Tibial nerve (tissue), 4 donors: ENCODE data around the gene TTC12. TPM values are rescaled to one million over a fixed set of nuclear protein-coding genes. Genes with fewer than 3 reads are reported as not detected.

ENCODE experiments used
- DNase-seq, 2 donors: peaks; one replicate each; pipeline ENCODE4 v3.0.0-alpha.2; 2019; ENCODE audit warnings: low spot score in 2 of 2
- H3K27ac ChIP-seq, 4 donors: fragments of 200-600 bp; sonication (generic) in 3 of 4; one replicate each; pipeline ENCODE4 v1.5.1; 2017 to 2019; ENCODE audit warnings: mild to moderate bottlenecking in 1 of 4
- H3K27me3 ChIP-seq, 2 donors: fragments of 200-600 bp; sonication (generic) in 1 of 2; one replicate each; pipeline versions ENCODE4 v1.5.1 to v1.6.0; 2017 to 2019
- H3K36me3 ChIP-seq, 3 donors: fragments of 200-600 bp; sonication (generic); one replicate each; pipeline ENCODE4 v1.5.1; 2018 to 2019
- H3K4me1 ChIP-seq, 4 donors: fragments of 200-600 bp; sonication (generic) in 3 of 4; one replicate each; pipeline ENCODE4 v1.5.1; 2017 to 2019
- H3K4me3 ChIP-seq, 4 donors: fragments of 200-600 bp; sonication (generic) in 3 of 4; one replicate each; pipeline ENCODE4 v1.5.1; 2017 to 2019; ENCODE audit warnings: mild to moderate bottlenecking in 1 of 4, moderate library complexity in 1 of 4
- H3K9me3 ChIP-seq, 4 donors: fragments of 200-600 bp; sonication (generic) in 3 of 4; one replicate each; pipeline ENCODE4 v1.5.1; 2017 to 2019
- EP300 ChIP-seq, 2 donors: sonication (generic); formaldehyde crosslinking; IDR thresholded peaks; one replicate each; pipeline ENCODE4 v1.6.1; 2017; ENCODE audit warnings: antibody characterized with exemption in 2 of 2, mild to moderate bottlenecking in 1 of 2
- POLR2A ChIP-seq, 2 donors: fragments of 450-650 bp; IDR thresholded peaks; one replicate each; pipeline ENCODE4 v1.6.1; 2017; ENCODE audit warnings: antibody characterized with exemption in 2 of 2, mild to moderate bottlenecking in 2 of 2, moderate library complexity in 2 of 2
- WGBS, 2 donors: methylation state at CpG; one replicate each; pipeline ENCODE4 v1.1.5; 2018; 5-methylcytosine and 5-hydroxymethylcytosine counted together
- total RNA-seq, 4 donors: library from RNA; depleted of rRNA; stranded (reverse); fragments of >200 nt; gene quantifications; one replicate each; pipeline ENCODE4 v1.1.0, GENCODE V29; 2016
- TF ChIP-seq, protein P1 (sequence below), 5 experiments: fragments of 200-600 bp in 3 of 5; fragments of 450-650 bp in 2 of 5; sonication (generic) in 3 of 5; IDR thresholded peaks; one replicate each; pipeline ENCODE4 v1.5.1; 2016 to 2019; ENCODE audit warnings: antibody characterized with exemption in 5 of 5, mild to moderate bottlenecking in 3 of 5, moderate library complexity in 2 of 5

The TTC12 gene
- total RNA-seq, 4 donors from 2014 or later = 10.2 to 29.7 (median 23.9) TPM

DNA sequence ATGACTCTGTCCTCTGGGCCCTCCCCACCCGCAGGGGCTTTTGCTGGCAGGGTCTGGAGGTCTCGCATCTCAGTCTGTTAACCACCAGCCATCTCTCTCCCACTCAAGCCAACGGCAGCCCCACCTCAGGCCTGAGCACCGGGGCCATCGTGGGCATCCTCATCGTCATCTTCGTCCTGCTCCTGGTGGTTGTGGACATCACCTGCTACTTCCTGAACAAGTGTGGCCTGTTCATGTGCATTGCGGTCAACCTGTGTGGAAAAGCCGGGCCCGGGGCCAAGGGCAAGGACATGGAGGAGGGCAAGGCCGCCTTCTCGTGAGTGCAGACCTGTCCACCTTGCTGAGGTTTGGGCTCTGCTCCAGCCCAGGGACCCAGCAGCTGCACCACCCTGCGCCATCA, 44.3 kb upstream of the TTC12 start:
- TF ChIP-seq POLR2A (IDR thresholded peaks at IDR 0.05) = no peak
- no peak for TF ChIP-seq EP300 (IDR thresholded peaks at IDR 0.05)
- TF ChIP-seq, protein P1, sequence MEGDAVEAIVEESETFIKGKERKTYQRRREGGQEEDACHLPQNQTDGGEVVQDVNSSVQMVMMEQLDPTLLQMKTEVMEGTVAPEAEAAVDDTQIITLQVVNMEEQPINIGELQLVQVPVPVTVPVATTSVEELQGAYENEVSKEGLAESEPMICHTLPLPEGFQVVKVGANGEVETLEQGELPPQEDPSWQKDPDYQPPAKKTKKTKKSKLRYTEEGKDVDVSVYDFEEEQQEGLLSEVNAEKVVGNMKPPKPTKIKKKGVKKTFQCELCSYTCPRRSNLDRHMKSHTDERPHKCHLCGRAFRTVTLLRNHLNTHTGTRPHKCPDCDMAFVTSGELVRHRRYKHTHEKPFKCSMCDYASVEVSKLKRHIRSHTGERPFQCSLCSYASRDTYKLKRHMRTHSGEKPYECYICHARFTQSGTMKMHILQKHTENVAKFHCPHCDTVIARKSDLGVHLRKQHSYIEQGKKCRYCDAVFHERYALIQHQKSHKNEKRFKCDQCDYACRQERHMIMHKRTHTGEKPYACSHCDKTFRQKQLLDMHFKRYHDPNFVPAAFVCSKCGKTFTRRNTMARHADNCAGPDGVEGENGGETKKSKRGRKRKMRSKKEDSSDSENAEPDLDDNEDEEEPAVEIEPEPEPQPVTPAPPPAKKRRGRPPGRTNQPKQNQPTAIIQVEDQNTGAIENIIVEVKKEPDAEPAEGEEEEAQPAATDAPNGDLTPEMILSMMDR (IDR thresholded peaks at IDR 0.05) = no peak
- no peak overlapping the region for H3K27ac ChIP-seq
- whole genome bisulfite sequencing, 2 donors = 94 to 95% methylated on average over 13 of the region's 13 CpGs
- H3K4me1 ChIP-seq = peaks cover 0 to 1% (median 0%) of the 10 kb centered on the region in 4 donors
- peaks cover 0 to 25% (median 0%) of the 10 kb centered on the region in 3 donors for H3K36me3 ChIP-seq
- H3K4me3 ChIP-seq = no peak overlapping the region
- DNase-seq = no peak
- H3K9me3 ChIP-seq = no peaks in the 10 kb centered on the region
- H3K27me3 ChIP-seq = no peaks in the 10 kb centered on the region

DNA sequence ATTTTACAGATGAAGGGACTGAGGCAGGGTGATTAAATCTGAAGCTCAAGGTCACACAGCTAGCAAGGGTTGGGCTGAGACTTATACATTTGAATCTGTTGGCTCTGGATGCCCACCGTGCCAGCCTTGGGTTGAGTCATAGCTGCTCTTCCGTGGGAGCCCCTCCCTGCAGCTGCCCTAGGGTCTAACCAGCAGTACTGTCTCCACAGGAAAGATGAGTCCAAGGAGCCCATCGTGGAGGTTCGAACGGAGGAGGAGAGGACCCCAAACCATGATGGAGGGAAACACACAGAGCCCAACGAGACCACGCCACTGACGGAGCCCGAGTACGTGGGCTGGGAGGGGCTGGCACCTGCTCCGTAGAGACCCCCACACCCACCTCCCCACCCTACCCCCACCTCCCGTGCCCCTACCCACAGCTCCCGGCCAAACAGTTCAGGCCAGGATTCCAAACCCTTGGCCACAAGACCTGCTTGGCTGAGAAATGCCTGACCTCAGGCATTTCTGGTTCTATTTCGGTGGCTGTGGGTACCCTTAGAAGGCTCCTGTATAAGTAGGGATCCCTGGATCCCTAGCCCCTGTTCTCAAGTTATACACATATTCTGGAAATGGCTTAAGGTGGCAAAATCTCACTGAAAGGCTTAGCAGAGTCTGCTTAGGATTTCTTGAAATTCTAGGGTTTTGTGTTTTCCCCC, 42.7 kb upstream of the TTC12 start:
- no peaks in the 10 kb centered on the region for H3K27me3 ChIP-seq
- H3K4me3 ChIP-seq = no peak overlapping the region
- peaks cover 0 to 11% (median 0%) of the 10 kb centered on the region in 4 donors for H3K4me1 ChIP-seq
- TF ChIP-seq, protein P1 (IDR thresholded peaks at IDR 0.05) = no peak
- TF ChIP-seq POLR2A (IDR thresholded peaks at IDR 0.05) (no peak), EP300 (IDR thresholded peaks at IDR 0.05) (no peak)
- peaks cover 0 to 25% (median 0%) of the 10 kb centered on the region in 3 donors for H3K36me3 ChIP-seq
- no peak overlapping the region for H3K27ac ChIP-seq
- no peak for DNase-seq
- no peaks in the 10 kb centered on the region for H3K9me3 ChIP-seq
- 87 to 93% methylated on average over 14 of the region's 14 CpGs for whole genome bisulfite sequencing, 2 donors

DNA sequence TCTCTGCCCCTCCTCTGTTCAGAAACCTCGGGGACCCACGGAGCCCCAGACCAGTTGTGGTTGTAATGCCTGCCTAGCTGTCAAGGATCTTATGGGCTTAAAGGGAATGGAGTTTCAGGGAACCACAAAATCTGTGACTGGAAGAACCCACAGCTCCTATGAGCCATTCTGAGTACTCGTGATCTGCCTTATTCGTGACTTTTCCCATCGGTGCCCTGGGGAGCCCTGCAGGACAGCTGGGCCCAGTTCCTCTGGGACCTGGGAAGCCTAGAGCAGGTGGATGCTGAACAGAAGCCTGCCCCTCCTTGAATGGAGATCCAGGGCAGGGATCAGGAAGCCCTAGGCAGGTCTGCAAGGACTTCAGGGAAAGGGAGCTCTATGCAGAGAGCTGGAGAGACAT, 42.1 kb upstream of the TTC12 start:
- no peak overlapping the region for H3K4me3 ChIP-seq
- no peak overlapping the region for H3K27ac ChIP-seq
- TF ChIP-seq, protein P1 (IDR thresholded peaks at IDR 0.05) = no peak
- TF ChIP-seq EP300 (IDR thresholded peaks at IDR 0.05) (no peak), POLR2A (IDR thresholded peaks at IDR 0.05) (no peak)
- peaks cover 0 to 25% (median 0%) of the 10 kb centered on the region in 3 donors for H3K36me3 ChIP-seq
- no peak for DNase-seq
- peaks cover 0 to 11% (median 0%) of the 10 kb centered on the region in 4 donors for H3K4me1 ChIP-seq
- 71 to 79% methylated on average over 5 of the region's 5 CpGs for WGBS, 2 donors
- no peaks in the 10 kb centered on the region for H3K27me3 ChIP-seq
- H3K9me3 ChIP-seq = no peaks in the 10 kb centered on the region

DNA sequence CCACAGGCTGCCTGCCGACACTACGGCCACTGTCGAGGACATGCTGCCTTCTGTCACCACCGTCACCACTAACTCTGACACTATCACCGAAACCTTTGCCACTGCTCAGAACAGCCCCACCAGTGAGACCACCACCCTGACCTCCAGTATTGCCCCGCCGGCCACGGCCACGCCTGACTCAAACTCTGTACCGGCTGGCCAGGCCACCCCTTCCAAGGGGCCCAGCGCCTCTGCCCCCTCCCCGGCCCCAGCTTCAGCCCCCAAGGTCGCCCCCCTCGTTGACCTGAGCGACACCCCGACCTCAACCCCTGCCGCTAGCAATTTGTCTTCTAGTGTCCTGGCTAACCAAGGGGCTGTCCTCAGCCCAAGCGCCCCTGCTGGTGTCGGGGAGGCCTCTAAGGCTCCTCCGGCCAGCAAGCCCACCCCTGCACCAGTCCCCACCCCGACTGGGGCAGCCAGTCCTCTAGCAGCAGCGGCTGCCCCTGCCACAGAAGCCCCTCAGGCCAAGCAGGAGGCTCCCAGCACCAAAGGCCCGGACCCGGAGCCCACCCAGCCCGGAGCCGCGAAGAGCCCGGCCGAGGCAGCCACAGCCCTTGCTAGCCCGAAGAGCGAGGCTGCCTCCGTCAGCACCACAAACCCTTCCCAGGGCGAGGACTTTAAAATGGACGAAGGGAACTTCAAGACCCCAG, 41.3 kb upstream of the TTC12 start:
- Histone ChIP-seq H3K4me1 (peaks cover 0 to 11% (median 0%) of the 10 kb centered on the region in 4 donors), H3K36me3 (peaks cover 0 to 25% (median 0%) of the 10 kb centered on the region in 3 donors), H3K27me3 (no peaks in the 10 kb centered on the region), H3K27ac (no peak overlapping the region), H3K9me3 (no peaks in the 10 kb centered on the region), H3K4me3 (no peak overlapping the region)
- no peak for DNase-seq
- WGBS, 2 donors = 67 to 83% methylated on average over 22 to 33 of the region's 34 CpGs
- TF ChIP-seq EP300 (IDR thresholded peaks at IDR 0.05) (no peak), POLR2A (IDR thresholded peaks at IDR 0.05) (no peak)
- TF ChIP-seq, protein P1 (IDR thresholded peaks at IDR 0.05) = no peak

DNA sequence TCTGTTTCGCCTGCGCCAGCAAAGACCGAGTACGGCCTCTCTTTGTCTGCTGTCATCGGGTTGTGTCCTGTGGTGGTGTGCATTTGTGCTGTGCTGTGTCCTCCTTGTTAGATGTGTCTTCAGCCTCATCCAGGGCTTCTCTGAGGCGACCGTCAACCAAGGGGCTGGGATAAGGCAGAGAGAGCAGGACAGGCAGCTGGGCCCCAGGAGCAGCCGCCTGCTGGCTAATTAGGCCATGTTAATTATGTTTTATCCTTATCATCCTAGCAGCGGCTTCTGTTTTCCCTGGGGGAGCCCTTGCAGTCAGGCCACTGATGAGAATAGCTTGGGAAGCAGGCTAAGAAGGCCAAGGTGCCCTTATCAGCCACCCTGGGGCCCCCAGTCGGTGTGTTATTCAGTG, 40.7 kb upstream of the TTC12 start:
- Histone ChIP-seq H3K36me3 (peaks cover 0 to 25% (median 0%) of the 10 kb centered on the region in 3 donors), H3K4me1 (peaks cover 0 to 11% (median 0%) of the 10 kb centered on the region in 4 donors), H3K9me3 (no peaks in the 10 kb centered on the region), H3K27me3 (no peaks in the 10 kb centered on the region), H3K27ac (no peak overlapping the region), H3K4me3 (no peak overlapping the region)
- WGBS, 2 donors = 92 to 93% methylated on average over 10 of the region's 10 CpGs
- TF ChIP-seq POLR2A (IDR thresholded peaks at IDR 0.05) (no peak), EP300 (IDR thresholded peaks at IDR 0.05) (no peak)
- TF ChIP-seq, protein P1 (IDR thresholded peaks at IDR 0.05) = no peak
- no peak for DNase-seq
